Measurements from ENCODE around the gene STX17.
A peak's percentile ranks its signal among the peaks of the same experiment; 100 is the strongest.
"Not testable (repeated sequence)": the region's sequence is repeated elsewhere in the genome, so short reads cannot be mapped to it uniquely, and the experiment has no call there.

Gene STX17

DNA sequence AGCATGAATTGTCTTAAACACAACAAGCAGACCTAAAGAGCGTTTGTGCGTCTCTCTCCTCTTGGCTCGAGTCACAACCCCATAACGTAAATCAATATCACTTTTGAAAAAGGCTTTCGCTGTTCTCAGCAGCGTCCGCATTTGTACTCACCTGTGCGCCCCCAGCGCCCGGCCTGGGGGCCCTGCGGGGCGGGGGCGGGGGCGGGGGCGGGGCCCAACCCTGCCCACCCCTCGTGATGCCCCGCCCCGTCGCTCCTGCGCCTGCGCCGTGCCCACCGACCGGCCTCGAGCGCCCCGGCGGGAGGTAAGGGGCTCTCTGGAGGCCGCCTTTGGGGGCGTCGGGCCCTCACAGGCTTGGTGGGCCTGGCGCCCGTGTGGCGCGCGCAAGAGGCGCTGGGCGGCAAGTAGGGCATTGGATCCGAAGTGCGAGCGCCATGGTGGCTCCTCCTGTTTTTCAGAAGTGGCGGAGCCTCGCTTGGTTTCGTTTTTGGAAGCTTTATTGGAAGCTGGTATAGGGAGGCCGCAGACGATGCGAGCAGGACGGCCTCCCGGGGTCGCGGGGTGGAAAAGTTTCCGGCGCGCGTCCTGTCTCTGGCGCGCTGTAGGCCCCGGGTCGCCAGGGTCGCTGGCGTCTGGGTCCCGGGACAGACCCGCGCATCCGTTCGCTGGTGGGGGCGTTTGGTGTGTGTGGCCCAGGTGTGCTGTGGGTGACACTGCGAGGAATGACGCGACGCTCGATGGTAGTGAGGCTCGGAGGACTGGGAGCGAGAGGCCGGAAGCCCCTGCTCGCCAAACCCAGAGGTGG lies at the start of gene STX17:
STX17 (plus strand) TSS at position 252 of the 805 bp plus-strand sequence. CDS start 8,586 bp downstream, outside the sequence.
- peak; percentile 88 for DNase-seq (ENCODE audit: low spot score)

DNA sequence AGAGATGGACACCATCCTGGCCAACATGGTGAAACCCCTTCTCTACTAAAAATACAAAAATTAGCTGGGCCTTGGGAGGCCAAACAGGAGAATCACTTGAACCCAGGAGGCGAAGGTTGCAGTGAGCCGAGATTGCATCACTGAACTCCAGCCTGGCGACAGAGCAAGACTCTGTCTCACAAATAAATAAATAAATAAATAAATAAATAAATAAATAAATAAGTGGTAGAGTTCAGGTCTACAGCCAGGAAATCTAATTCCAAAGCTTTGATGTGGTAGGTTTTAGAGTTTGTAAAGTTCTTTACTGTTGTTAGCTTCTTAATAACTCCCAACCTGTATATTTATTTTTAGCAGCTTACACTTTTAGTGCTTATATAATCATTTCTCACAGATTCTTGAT lies 48.9 kb upstream of the STX17 start:
- not testable (repeated sequence) for DNase-seq (ENCODE audit: low spot score)

DNA sequence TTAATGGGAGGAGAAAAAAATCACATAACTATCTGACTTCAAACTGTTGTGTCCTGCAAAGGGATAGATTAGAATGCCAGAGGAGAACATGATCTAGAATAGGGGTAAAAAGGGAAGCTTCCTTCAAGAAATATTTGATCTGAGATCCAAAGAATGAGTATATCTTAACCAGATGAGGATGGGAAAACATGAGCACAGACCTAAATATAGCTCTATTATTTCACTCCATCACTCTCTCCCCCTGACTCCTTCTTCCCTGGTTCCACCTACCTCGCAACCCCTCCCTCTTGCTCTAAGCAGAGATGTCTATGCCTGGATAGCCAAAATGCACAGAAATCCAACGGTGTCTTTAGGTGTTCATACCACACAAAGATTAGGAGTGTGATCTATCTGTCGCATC lies 48.4 kb upstream of the STX17 start:
- no peak for DNase-seq (ENCODE audit: low spot score)

DNA sequence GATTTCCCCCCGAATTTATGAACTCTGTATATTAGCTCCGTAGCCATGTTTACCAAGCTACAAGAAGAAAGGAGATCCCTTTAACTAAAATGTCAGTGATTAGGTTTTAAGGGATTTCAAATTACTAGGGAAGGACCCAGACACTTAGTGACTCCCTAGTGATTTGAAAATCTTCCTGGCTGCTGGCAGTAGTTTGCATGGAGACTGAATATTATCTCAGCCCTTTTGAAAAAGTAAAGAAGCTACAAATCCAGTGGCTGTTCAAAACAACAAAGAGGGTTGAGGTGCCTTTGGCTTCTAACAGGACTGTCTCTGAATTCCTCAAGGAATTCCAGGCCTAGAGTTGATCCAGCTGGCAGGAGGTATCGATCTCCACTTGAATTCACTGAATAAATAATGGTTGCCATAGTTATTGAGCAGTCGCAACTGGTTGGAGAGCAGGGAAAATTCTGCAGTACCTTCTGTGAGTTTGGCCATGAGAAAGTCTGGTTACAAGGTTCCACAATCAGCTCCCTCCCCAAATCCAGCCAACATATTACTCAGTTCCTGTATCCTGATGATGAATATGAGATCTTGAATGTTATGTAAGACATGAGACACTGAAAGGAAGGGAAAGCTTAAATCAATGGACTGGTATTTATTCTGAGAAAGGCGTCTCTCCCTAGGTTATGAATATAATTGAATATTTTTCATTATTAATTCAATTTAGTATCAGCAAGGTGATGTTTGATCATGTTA lies 47.0 kb upstream of the STX17 start:
- peak; percentile 48 for DNase-seq (ENCODE audit: low spot score)

DNA sequence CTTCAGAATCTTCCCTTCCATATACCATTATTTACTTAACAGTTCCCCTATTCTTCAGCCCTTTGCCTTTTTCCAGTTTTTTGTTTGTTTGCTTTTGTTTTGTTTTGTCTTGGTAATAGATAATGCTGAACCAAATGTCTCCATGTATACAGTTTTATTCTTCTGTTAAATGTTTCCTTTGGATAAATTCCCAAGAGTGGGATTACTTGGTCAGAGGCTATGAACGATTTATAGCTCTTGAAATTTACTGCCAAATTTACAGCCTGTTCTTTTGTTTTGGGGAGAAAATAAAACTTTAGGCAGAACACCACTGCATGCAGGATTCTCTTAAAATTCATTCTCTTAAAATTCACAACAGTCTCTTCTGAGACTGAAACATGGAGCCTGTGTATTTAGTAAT lies 46.2 kb upstream of the STX17 start:
- DNase-seq (ENCODE audit: low spot score) = no peak

DNA sequence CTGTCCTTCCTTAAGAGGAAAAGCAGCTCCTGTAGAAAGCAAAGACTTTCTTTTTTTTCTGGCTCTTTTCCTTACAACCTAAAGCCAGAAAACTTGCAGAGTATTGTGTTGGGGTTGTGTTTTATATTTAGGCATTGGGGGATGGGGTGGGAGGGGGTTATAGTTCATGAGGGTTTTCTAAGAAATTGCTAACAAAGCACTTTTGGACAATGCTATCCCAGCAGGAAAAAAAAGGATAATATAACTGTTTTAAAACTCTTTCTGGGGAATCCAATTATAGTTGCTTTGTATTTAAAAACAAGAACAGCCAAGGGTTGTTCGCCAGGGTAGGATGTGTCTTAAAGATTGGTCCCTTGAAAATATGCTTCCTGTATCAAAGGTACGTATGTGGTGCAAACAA lies 42.5 kb upstream of the STX17 start:
- no peak for DNase-seq (ENCODE audit: low spot score)

DNA sequence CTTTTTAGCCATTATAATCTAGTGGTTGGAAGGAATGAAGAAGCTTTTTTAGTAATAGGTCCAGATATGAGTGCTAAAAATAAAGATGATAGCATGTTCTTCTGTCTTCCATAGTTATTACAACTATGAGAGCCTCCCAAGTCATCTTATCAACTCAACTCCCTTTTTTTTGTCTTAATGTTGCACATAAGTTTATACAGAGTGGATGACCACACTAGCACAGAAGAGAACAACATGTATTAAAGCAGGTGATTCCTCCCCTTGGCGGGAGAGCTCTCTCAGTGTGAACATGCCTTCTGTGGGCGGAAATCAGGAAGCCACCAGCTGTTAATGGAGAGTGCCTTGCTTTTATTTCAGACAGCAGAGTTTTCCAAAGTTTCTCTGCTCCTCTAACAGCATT lies 40.1 kb upstream of the STX17 start:
- DNase-seq (ENCODE audit: low spot score) = no peak

DNA sequence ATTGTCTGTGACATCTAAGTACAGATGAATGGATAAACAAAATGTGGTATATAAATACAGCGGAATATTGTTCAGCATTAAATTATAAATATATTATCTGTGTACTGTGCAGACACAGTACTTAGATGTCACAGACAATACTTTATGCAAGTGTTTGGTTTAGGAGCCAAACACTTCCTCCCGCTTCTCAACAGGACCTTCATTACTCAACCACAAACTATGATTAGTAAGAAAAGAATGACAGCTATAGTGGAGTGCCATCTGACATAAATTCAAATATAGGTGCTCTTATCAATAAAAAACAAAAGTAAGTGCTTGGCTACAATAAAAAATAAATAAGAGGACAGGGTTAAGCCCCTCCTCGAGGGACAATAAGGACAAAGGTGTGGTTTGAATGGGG lies 38.9 kb upstream of the STX17 start:
- no peak for DNase-seq (ENCODE audit: low spot score)

DNA sequence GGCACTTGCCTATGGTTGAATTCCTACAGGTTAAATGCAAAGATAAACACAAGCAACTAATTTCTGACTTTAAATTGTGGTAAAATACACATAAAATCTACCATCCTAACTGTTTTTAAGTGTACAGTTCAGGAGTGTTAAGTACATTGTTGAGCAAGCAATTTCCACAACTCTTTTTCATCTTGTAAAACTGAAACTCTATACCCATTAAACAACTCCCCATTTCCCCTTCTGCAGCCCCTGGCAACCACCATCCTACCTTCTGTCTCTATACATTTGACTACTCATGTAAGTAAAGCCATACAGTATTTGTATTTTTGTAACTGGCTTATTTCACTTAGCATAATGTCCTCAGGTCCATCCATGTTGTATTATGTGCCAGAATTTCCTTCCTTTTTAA lies 38.5 kb upstream of the STX17 start:
- no peak for DNase-seq (ENCODE audit: low spot score)

DNA sequence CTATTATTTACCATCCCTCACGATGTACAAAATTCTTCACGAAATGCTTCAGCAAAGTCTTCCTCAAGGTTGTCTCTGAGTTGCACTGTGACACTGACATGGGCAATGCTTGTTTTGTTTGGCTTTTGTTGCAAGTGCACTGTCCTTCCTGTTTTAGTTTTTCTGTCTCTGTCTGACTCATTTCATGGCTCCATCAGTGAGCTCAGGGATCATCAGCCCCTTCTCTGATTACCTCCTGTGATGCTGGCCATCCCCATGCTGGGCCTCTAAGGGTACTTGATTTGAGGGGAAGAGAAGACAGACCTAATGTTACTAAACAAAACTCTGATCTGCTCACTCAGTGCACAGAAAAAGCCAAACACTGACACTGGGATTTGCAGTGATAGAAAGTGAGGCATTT lies 37.6 kb upstream of the STX17 start:
- DNase-seq (ENCODE audit: low spot score) = no peak

DNA sequence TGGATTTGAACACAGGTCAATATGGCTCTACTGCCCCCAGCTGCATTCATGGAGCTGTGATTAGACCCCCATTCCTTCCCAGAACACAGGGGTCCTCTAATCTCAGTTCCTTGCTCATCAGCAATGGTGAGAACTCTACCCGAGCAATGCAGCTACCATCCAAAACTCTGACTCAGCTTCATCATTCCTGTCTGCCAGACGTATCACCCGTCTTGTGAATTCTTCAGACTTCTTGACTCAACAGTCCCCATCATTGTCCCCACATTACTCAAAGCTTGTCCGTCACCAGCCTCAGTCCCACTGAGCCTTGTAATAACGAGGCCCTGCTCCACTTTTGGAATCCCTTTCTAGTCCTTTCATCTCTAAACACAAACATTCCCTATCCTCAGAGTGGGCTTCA lies 36.3 kb upstream of the STX17 start:
- no peak for DNase-seq (ENCODE audit: low spot score)

DNA sequence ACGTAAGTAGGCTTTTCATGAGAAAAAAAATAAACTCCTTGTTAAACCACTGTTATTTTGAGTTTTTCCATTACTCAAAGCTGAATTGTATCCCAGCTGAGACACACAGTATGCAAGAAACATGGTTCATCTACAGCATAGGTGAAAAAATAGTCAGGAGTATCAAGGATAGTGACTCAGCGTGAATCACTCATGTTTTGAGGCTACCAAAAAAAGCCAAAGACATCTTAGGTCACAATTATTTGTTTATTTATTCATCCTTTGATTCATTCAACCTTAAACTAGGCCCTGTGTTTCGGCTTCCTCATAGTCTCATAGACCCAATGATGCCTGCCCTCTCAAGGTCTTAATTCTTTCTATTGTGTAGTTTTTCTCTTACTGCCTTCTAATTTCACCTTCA lies 32.9 kb upstream of the STX17 start:
- DNase-seq (ENCODE audit: low spot score) = no peak

DNA sequence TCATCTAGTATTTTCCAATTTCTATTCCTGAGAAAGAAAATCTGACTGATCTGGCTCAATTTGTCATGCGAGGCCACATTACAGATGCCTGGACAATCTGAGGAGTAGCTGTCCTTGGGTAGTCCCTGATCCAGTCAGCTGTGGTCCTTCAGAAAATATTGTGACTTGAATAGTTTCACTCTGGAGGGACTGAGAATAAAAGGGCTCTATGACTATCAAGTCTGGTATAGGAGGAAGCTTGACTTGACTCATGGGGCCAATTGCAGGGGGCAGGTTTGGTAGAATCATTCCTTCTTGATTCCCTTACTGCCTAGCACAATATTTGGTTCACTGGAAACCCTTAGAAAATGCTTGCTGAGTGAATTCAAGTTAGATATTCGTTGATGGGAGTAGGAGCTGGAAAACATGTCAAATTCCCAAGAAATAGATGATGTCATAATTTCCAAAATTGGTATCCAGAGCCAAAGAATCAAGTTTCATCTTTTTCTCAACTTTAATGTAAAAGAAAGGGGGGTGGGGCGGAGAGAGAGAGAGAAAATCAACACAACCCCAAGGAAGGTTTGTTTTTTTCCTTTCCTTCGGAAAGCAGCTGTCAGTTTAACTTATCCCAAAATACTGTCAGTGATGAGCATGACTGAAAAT lies 32.4 kb upstream of the STX17 start:
- no peak for DNase-seq (ENCODE audit: low spot score)

DNA sequence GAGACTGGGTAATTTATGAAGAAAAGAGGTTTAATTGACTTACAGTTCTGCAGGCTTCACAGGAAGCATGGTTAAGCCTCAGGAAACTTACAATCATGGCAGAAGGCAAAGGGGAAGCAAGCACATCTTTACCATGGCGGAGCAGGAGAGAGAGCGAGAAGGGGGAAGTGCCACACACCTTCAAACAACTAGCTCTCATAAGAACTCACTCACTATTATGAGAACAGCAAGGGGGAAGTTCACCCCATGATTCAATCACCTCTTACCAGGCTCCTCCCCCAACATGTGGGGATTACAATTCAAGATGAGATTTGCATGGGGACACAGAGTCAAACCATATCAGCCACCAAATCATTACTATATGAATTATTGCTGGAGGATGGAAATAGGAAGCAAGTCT lies 30.3 kb upstream of the STX17 start:
- DNase-seq (ENCODE audit: low spot score) = no peak

DNA sequence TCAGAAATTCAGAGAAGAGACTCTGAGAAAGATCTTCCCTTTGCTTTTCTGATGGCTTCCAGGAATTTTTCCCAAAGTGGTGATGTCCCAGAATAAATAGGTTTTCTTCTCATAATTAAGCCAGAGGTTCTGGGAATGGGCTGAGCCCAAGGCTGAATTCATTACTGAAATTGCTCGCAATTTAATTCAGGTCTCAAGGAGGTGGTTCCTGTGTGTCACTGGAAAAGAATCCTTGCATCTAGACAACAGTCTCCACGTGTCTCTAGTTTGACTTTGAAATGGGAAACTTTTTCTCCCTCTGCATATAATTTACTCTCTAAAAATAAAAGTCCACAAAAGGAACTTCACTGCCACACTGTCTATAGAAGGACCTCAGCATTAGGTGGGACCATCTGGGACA lies 27.8 kb upstream of the STX17 start:
- DNase-seq (ENCODE audit: low spot score) = no peak

DNA sequence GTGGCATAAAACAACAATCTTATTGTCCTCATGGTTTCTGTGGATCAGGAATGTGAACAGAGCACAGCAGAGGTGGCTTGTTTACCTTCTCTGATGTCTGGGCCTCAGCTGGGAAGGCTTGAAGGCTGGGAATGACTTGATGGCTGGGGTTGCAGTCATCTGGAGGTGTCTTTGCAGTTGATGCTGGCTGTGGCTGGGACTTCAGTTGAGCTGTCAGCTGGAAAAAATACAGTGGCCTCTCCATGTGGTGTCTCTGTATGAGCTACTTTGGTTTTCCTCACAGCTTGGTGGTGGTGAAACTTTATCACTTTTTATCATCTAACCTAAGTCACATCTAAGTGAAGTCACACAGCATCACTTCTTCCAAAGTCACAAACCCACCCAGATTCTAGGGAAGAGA lies 24.7 kb upstream of the STX17 start:
- DNase-seq (ENCODE audit: low spot score) = no peak

DNA sequence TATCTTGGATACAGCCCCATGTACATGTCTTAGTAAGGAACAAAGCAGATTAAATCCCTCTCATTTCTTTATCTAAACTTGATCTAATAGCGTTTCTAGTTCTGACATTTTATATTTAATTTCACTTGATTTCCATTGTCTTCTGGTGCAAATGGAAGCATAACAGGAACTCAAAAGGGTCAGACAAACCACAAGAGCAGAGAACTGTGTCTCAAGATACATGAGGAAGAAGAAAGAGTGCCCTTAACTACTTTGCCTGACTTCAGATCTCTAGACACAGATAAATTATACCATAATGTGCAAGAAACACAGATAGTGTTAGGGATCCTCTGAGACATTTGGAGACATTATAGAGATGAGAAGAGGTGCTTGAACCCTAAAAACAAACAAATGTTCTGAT lies 20.7 kb upstream of the STX17 start:
- no peak for DNase-seq (ENCODE audit: low spot score)

DNA sequence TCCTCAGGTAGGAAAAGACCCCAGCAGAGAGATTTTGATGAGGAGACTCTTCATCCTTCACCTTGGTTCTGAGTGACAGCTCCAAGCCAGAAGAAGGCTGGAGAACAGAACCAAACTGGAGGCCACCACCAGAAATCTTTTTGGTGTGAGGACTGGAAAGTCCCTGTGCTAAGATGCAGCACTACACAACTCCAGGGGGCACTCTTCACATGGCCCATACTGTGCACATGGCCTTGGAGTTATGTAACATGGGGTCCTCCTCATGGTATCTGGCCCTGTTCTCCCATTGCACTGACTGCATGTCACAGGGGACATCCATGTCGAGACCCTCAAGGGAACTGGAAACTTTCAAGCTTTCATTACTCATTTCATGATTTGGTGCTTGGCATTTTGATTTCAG lies 17.3 kb upstream of the STX17 start:
- no peak for DNase-seq (ENCODE audit: low spot score)

DNA sequence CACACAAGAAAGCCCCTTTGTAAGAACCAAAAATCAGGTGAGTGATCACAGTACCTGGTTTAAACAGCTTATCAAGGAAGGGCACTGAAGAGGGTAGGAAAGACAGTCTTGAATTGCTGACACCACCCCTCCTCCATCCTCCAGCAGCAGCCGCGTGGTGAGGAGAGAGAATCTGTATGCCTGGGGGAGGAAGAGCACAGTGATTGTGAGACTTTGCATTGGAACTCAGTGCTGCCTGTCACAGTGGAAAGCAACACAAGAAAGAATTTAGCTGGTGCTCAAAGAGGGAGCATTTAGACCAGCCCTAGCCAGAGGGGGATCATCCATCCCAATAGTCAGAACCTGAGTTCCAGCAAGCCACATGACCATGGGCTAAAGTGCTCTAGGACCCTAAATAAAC lies 11.6 kb upstream of the STX17 start:
- DNase-seq (ENCODE audit: low spot score) = no peak

DNA sequence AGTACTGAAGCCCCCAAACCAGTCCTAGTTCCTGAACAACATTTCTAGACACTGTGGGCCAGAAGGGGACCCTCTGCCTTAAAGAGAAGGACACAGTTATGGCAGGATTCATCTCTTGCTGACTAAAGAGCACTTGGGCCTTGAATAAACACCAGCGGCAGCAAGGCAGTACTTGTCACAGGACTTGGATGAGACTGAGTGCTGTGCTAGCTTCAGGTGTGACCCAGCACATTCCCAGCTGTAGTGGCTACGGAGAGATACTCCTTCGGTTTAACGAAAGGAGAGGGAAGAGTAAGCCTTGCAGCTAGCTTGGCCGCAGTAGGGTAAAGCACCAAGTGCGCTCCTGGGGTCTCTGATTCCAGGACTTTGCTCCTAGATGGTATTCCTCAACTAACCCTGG lies 10.9 kb upstream of the STX17 start:
- DNase-seq (ENCODE audit: low spot score) = no peak

DNA sequence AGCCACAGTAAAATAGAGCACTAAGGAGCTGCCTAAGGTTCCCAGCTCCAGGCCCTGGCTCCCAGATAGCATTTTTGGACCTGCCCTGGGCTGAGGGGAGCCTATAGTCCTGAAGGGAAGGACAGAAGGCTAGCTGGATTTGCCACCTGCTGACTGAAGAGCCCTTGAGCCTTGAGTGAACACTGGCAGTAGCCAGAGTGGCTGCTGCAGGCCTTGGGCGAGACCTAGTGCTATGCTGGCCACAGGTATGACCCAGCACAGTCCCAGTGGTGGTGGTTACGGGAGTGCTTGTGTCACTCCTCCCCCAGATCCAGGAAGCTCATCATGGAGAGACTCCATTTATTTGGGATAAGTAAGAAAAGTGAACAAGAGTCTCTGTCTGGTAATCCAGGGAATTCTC lies 10.3 kb upstream of the STX17 start:
- no peak for DNase-seq (ENCODE audit: low spot score)

DNA sequence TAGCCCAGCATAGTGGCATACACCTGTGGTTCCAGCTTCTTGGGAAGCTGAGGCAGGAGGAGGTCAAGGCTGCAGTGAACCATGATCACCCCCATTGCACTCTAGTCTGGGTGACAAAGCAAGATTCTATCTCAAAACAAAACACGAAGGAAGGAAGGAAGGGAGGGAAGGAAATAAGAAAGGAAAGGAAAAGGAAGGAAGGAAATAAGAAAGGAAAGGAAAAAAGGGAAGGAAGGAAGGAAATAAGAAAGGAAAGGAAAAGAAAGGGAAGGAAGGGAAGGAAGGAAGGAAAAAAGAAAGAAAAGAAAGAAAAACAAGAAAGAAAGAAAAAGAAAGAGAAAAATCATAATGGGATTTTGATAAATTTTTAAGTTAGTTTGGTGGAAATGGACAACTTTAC lies 3.1 kb upstream of the STX17 start:
- no peak for DNase-seq (ENCODE audit: low spot score)

DNA sequence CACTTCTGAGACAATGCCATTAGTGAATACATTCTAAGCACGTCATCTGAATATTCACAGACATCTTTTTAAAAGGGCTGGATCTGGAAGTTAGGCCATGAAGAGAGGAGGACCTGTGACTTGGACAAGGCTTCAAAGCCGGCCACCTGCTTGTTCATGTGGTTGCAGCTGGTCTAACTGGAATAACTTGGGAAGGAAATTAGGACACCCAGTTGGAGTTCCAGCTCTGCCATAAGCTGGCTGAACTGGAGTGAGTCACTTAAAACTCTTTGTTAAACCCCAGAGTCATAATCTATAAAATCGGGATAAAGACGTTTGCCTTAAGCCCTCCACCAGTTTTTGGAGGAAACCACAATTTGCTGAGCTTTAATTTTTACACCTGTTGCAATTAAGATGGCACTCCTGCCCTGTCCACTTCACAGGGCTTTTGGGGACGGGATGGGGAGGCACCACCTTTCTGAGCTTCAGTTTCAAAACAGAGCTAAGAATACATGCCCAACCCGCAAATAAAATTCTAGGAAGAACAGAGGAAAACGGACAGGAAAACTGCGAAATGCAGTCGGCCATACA lies 536 bp upstream of the STX17 start:
- no peak for DNase-seq (ENCODE audit: low spot score)
